Astrocyte of the cerebellum (primary cell): ENCODE measurements around the gene ZDHHC7.

Experiments
- DNase-seq: peaks from one replicate; pipeline ENCODE4 v3.0.0-alpha.2; 2011; ENCODE audit warnings: low read depth
- H3K4me3 ChIP-seq: 2 replicates; pipeline ENCODE4 v1.5.1; 2011; ENCODE audit warnings: mild to moderate bottlenecking, low read depth, low read length, moderate library complexity
- in situ Hi-C: cut with HindIII; loops from 2 replicates; pipeline ENCODE4 v1.10.0; 2017; ENCODE audit warnings: low sequenced_read_pairs
- TF ChIP-seq, protein P1 (sequence below): IDR thresholded peaks from 2 replicates; pipeline ENCODE4 v1.5.1; 2012; ENCODE audit warnings: low read length, low read depth, moderate library complexity, mild to moderate bottlenecking; ENCODE audit errors: missing control alignments

The ZDHHC7 gene

DNA sequence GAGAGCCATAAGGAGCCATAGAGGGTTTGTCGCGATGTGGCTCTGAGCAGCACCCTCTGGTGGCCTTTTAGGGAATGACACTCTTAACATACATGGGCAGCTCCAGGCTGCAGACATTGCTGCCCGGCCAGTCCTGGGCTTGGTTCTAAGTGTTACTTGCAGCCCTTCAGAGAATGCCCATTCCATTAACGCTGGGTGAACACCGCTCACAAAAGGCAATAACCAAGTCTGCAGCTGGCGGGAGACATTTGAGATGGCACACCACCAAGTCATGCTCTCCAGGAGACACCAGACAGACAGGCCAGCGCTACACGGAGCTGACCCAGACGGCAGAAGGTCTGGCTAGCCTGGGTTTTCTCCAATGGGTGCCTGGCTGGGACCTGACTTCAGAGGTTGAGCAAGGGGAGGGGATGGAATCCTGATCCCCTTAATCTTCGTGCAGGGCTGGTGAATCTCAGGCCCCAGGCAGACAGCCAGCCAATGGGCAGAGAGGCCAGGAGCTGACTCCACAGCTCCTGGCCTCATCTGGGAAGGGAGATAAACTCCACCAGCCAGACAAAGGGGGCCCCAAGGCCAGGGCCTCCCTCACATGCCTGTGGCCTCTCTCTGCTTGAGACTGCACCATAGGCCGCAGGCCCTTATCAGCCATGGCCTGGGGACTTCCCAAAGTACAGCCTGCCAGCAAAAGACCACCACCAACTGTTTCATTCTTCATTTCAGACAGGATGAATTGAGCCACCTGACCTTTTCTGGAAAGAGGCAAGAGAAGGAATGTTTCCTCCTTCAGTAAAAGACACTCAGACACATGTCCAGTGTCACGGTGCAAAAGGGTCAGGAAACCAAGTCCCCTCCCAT, 58.8 kb downstream of the ZDHHC7 start:
- TF ChIP-seq, protein P1, sequence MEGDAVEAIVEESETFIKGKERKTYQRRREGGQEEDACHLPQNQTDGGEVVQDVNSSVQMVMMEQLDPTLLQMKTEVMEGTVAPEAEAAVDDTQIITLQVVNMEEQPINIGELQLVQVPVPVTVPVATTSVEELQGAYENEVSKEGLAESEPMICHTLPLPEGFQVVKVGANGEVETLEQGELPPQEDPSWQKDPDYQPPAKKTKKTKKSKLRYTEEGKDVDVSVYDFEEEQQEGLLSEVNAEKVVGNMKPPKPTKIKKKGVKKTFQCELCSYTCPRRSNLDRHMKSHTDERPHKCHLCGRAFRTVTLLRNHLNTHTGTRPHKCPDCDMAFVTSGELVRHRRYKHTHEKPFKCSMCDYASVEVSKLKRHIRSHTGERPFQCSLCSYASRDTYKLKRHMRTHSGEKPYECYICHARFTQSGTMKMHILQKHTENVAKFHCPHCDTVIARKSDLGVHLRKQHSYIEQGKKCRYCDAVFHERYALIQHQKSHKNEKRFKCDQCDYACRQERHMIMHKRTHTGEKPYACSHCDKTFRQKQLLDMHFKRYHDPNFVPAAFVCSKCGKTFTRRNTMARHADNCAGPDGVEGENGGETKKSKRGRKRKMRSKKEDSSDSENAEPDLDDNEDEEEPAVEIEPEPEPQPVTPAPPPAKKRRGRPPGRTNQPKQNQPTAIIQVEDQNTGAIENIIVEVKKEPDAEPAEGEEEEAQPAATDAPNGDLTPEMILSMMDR = peak; percentile 83
- no peak overlapping the region for H3K4me3 ChIP-seq
- peak; percentile 78 for DNase-seq
- in situ Hi-C loops = no loop called here

DNA sequence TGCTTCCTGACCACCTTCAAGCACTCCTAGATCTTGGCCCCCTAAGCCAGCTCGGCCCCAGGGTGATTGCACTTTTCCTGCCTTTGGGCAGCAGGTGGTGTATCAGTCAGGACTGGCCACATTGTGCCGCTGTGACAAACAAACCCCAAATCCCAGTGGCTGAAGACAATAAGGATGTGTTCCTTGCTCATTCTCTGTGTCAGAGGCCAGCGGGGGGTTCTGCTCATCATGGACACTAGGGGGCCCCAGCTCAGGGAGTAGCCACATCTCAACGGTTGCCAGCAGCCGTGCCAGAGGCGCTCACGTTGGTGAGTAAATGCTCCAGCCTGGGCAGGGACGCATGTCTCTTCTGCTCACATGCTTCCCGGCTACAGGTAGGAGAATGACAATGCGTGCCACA, 60.4 kb downstream of the ZDHHC7 start:
- TF ChIP-seq, protein P1 = no peak
- no peak overlapping the region for H3K4me3 ChIP-seq
- DNase-seq = no peak
- in situ Hi-C loops = no loop called here

DNA sequence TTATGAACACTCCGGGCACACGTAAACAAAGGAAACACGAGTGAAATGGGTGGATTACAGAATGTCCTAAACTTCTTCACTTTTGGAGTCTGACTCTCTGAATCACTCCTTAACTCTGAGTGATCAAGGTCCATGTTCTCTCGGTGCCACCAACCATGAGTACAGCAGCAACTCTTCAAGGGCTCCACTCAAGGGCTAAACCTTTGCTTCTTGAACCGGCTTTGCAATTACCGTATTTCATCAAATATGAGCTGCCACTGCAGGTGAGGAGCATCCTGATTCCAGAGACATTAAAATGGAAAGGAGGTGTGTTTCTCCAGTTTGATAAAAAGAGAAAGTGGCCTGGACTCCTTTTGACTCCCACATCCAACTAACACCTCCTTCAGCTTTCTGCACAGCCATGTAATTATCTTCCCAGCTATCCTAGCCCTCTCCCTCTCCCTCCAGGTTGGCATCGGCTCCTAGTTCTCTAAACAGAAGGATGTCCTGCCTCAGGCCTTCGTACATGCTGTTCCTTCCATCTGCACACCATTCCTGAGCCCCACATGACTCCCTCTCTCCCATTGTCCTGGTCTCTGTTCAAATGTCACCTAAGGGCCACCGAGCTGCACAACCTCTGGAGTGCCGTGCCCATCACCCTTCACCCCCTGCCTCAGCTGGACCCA, 61.4 kb downstream of the ZDHHC7 start:
- TF ChIP-seq, protein P1 = no peak
- no peak for DNase-seq
- no peak overlapping the region for H3K4me3 ChIP-seq
- in situ Hi-C loops = loop anchor here (10.0 kb wide), 2 partner anchors 165 to 205 kb away; no protein-coding TSS in a partner anchor

DNA sequence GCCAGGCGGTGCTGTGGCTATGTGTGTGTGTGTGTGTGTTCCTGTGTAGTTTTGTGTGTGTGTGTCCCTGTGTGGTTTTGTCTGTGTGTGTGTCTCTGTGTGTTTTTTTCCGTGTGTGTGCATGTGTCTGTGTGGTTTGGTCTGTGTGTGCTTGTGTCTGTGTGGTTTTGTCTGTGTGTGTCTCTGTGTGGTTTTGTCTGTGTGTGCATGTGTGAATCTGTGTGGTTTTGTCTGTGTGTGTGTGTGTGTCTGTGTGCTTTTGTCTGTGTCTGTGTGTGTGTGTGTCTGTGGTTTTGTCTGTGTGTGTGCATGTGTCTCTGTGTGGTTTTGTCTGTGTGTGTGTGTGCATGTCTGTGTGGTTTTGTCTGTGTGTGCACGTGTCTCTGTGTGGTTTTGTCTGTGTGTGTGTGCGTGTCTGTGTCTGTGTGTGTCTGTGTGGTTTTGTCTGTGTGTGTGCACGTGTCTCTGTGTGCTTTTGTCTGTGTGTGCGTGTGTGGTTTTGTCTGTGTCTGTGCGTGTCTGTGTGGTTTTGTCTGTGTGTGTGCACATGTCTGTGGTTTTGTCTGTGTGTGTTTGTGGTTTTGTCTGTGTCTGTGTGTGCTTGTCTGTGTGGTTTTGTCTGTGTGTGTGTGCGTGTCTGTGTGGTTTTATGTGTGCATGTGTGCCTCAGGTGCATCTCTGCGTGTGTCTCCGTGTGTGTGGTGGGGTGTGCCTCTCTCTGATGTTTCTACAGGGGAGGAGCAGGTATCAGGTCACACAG, 62.3 kb downstream of the ZDHHC7 start:
- no peak overlapping the region for H3K4me3 ChIP-seq
- in situ Hi-C loops = loop anchor here (10.0 kb wide), 2 partner anchors 164 to 204 kb away; no protein-coding TSS in a partner anchor
- no peak for DNase-seq
- TF ChIP-seq, protein P1 = no peak

DNA sequence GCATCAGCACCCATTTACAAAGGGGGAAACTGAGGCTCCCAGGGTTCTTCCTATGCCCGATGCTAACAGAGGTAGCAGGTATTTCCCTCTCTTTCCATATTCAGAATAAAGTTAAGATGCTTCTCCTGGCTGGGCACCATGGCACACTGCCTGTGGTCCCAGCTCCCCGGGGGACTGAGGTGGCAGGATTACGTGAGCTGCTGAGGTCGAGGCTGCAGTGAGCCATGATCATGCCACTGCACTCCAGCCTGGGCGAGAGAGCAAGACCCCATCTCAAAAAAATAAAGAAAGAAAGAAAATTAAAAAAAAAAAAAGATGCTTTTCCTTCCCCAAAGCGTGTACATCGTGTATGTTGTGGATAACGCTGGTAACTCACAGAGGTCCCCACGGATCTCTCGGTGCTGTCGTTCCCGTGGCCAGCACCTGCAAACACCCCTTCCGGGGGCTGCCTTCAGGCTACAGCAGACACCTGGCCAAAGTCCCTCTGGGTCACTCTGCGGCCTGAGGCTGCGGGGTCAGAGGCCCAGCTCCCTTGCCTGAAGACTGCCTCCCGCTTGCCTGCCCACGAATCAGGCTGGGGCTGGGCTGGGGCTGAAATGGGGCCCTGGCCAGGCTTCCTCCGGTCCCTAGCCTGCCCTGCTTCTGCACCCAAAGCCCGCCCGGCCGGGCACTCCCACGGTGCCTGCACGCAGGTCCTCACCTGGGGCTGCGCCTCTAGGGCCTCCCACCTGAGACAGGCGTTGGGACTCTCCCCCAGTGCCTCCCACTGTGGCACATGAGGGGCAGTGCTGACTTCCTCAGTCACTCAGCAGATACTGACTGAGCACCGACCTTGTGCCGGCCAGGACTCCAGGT, 63.1 kb downstream of the ZDHHC7 start:
- in situ Hi-C loops = loop anchor here (10.0 kb wide), 2 partner anchors 163 to 203 kb away; no protein-coding TSS in a partner anchor
- DNase-seq = no peak
- TF ChIP-seq, protein P1 = no peak
- H3K4me3 ChIP-seq = no peak overlapping the region

DNA sequence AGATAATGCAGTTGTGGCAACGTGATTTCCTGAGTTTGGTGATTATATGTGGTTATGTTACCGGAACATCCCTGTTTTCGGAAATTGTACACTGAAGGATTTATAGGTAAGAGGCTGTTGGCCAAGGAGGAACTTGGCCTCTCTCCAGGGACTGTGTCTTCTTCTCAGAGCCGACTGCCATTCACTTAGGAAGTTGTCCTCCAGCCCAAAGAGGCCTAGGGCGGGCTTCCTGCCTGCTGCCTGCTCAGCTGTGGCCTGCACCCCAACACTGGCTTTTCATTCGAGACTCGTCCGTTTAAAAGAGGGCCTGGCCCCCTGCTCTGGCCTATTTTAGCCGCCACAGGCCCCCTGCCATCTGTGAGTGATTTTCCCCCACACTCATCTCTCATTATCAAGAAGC, 64.3 kb downstream of the ZDHHC7 start:
- no peak for DNase-seq
- TF ChIP-seq, protein P1 = no peak
- in situ Hi-C loops = loop anchor here (10.0 kb wide), 2 partner anchors 162 to 202 kb away; no protein-coding TSS in a partner anchor
- H3K4me3 ChIP-seq = no peak overlapping the region
